Measurements from ENCODE around the gene LHX3. TPM values are rescaled to one million over a fixed set of nuclear protein-coding genes. Genes with fewer than 3 reads are reported as not detected.

LHX3 gene
- total RNA-seq, 1 donor from 2014 or later, result not detected

DNA sequence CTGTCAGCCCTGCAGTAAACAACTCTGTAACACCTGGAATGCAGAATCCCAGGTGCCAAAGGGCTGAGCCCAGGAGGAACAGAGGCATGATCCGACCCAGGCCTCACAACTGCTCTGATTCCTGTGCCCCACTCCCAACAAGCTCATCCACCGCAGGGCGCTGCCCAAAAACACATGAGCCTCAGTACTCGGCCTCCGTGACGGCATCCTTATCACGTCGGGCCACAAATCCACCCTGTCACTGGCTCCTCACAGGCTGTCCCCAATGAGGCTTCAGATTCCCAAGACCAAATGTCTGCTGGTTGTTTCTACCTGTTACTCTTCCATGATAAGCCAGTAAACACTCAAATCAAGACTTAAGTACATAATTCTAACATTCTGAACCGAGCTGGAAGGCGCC is 25.4 kb upstream of the LHX3 start:
- Histone ChIP-seq H3K4me1 (peaks cover 8% of the 10 kb centered on the region), H3K27me3 (no peaks in the 10 kb centered on the region), H3K4me3 (no peak overlapping the region), H3K27ac (no peak overlapping the region), H3K36me3 (no peaks in the 10 kb centered on the region), H3K9me3 (no peaks in the 10 kb centered on the region)
- intact Hi-C loops (cut with DNase I), result no loop called here
- TF ChIP-seq, protein P1, sequence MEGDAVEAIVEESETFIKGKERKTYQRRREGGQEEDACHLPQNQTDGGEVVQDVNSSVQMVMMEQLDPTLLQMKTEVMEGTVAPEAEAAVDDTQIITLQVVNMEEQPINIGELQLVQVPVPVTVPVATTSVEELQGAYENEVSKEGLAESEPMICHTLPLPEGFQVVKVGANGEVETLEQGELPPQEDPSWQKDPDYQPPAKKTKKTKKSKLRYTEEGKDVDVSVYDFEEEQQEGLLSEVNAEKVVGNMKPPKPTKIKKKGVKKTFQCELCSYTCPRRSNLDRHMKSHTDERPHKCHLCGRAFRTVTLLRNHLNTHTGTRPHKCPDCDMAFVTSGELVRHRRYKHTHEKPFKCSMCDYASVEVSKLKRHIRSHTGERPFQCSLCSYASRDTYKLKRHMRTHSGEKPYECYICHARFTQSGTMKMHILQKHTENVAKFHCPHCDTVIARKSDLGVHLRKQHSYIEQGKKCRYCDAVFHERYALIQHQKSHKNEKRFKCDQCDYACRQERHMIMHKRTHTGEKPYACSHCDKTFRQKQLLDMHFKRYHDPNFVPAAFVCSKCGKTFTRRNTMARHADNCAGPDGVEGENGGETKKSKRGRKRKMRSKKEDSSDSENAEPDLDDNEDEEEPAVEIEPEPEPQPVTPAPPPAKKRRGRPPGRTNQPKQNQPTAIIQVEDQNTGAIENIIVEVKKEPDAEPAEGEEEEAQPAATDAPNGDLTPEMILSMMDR (IDR thresholded peaks at IDR 0.05), result no peak
- TF ChIP-seq POLR2AphosphoS5 (IDR thresholded peaks at IDR 0.05; ENCODE audit: insufficient read depth in 1 of 2, low read depth in 1 of 2) (no peak), POLR2A (IDR thresholded peaks at IDR 0.05) (no peak)
- DNase-seq (ENCODE audit: extremely low spot score in 2 of 2), result no peak

- H3K4me1 ChIP-seq, result peaks cover 8% of the 10 kb centered on the region
- no peak overlapping the region for H3K27ac ChIP-seq
- DNase-seq (ENCODE audit: extremely low spot score in 2 of 2), result no peak
- intact Hi-C loops (cut with DNase I), result no loop called here
- H3K9me3 ChIP-seq, result no peaks in the 10 kb centered on the region
- no peak overlapping the region for H3K4me3 ChIP-seq
- no peak for TF ChIP-seq POLR2AphosphoS5 (IDR thresholded peaks at IDR 0.05; ENCODE audit: insufficient read depth in 1 of 2, low read depth in 1 of 2)
- no peak for TF ChIP-seq POLR2A (IDR thresholded peaks at IDR 0.05)
- TF ChIP-seq, protein P1 (IDR thresholded peaks at IDR 0.05), result no peak
- H3K27me3 ChIP-seq, result no peaks in the 10 kb centered on the region
- H3K36me3 ChIP-seq, result no peaks in the 10 kb centered on the region
These were observed 24.5 kb upstream of the LHX3 start for GRCh38 chr9:136229096-136230065.

DNA sequence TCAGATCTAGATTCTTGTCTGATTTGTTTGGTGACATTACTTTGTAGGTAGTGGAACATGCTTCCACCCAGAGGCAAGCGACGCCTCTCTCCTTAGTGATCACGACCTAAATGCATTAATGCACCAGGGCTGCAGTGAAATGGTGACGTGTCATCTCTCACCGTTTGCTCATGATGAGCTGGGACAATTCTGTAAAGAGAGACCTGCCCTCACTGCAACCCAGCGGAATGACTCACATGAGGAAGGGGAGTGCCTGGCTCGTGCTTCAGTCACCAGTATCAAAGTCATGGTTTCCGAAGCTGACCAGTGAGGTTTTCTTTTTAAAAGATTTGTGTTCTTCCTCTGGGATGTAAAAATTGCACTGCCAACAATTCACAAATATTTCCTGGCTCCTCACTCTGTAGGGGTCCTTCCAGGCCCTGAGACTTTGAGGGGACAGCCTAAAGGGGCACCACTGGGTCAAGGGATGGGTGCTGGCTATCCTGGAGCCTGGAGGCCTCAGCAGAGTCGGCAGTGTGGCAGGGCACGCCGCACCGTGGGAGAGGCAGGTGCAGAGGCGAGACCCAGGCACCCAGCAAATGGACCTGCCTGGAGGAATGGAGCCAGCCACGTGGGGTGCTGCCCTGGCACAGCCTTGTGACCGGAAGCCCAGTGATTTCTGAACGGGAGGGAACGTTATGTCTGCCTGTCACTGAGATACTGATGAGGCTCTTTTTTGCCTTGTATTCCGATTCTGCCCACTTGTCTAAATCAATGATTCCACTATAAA is 23.4 kb upstream of the LHX3 start:
- Histone ChIP-seq H3K4me3 (no peak overlapping the region), H3K36me3 (no peaks in the 10 kb centered on the region), H3K27me3 (no peaks in the 10 kb centered on the region), H3K27ac (no peak overlapping the region), H3K9me3 (no peaks in the 10 kb centered on the region), H3K4me1 (peaks cover 8% of the 10 kb centered on the region)
- intact Hi-C loops (cut with DNase I), result no loop called here
- no peak for DNase-seq (ENCODE audit: extremely low spot score in 2 of 2)
- TF ChIP-seq, protein P1 (IDR thresholded peaks at IDR 0.05), result no peak
- TF ChIP-seq POLR2A (IDR thresholded peaks at IDR 0.05), result no peak
- no peak for TF ChIP-seq POLR2AphosphoS5 (IDR thresholded peaks at IDR 0.05; ENCODE audit: insufficient read depth in 1 of 2, low read depth in 1 of 2)

GRCh38 chr9:136226680-136227407 is 21.9 kb upstream of the LHX3 start:
- Histone ChIP-seq H3K9me3 (no peaks in the 10 kb centered on the region), H3K4me3 (no peak overlapping the region), H3K36me3 (no peaks in the 10 kb centered on the region), H3K4me1 (peaks cover 8% of the 10 kb centered on the region), H3K27me3 (no peaks in the 10 kb centered on the region), H3K27ac (no peak overlapping the region)
- intact Hi-C loops (cut with DNase I), result no loop called here
- no peak for TF ChIP-seq POLR2A (IDR thresholded peaks at IDR 0.05)
- TF ChIP-seq POLR2AphosphoS5 (IDR thresholded peaks at IDR 0.05; ENCODE audit: insufficient read depth in 1 of 2, low read depth in 1 of 2), result no peak
- TF ChIP-seq, protein P1 (IDR thresholded peaks at IDR 0.05), result no peak
- DNase-seq (ENCODE audit: extremely low spot score in 2 of 2), result no peak
